Liver (tissue), 9 donors: Measurements from ENCODE around the gene NPAS2. TPM values are rescaled to one million over a fixed set of nuclear protein-coding genes. Genes with fewer than 3 reads are reported as not detected.
A peak's percentile ranks its signal among the peaks of the same experiment; 100 is the strongest.

ENCODE experiments used
- DNase-seq: peaks from one replicate; pipeline ENCODE4 v3.0.0-alpha.2; 2017; ENCODE audit warnings: low spot score
- H3K27ac ChIP-seq, 2 donors: one replicate each; pipeline ENCODE4 v1.7.0; 2013; ENCODE audit warnings: inconsistent platforms in 2 of 2, low read length in 2 of 2, control low read depth in 1 of 2, low read depth in 1 of 2, mild to moderate bottlenecking in 1 of 2
- H3K27me3 ChIP-seq, 4 donors: one replicate each; pipeline versions ENCODE4 v1.6.1 to v1.7.0; 2013; ENCODE audit warnings: low read length in 3 of 4, inconsistent platforms in 1 of 4, mild to moderate bottlenecking in 1 of 4, moderate library complexity in 1 of 4; ENCODE audit not compliant: control insufficient read depth in 4 of 4, insufficient read depth in 4 of 4
- H3K36me3 ChIP-seq, 4 donors: one replicate each; pipeline versions ENCODE4 v1.6.1 to v1.7.0; 2013; ENCODE audit warnings: low read length in 3 of 4, mild to moderate bottlenecking in 3 of 4, low read depth in 1 of 4, moderate library complexity in 1 of 4; ENCODE audit not compliant: control insufficient read depth in 4 of 4, insufficient read depth in 3 of 4
- H3K4me1 ChIP-seq, 4 donors: one replicate each; pipeline versions ENCODE4 v1.6.1 to v1.7.0; 2013; ENCODE audit warnings: low read length in 3 of 4, mild to moderate bottlenecking in 3 of 4, moderate library complexity in 1 of 4; ENCODE audit not compliant: control insufficient read depth in 4 of 4, insufficient read depth in 4 of 4
- H3K4me3 ChIP-seq, 3 donors: one replicate each; pipeline versions ENCODE4 v1.6.1 to v1.7.0; 2013; ENCODE audit warnings: low read length in 3 of 3, control low read depth in 1 of 3, low read depth in 1 of 3, mild to moderate bottlenecking in 1 of 3
- H3K9ac ChIP-seq, 2 donors: one replicate each; pipeline ENCODE4 v1.7.0; 2013; ENCODE audit warnings: low read length in 2 of 2, mild to moderate bottlenecking in 2 of 2, moderate library complexity in 2 of 2, control low read depth in 1 of 2, low read depth in 1 of 2
- H3K9me3 ChIP-seq, 4 donors: one replicate each; pipeline versions ENCODE4 v1.6.1 to v1.7.0; 2013; ENCODE audit warnings: low read length in 3 of 4; ENCODE audit not compliant: control insufficient read depth in 4 of 4
- EGR1 ChIP-seq, 2 donors: IDR thresholded peaks; 2 replicates each; pipeline ENCODE4 v1.6.1; 2016 to 2018; ENCODE audit warnings: antibody characterized with exemption in 2 of 2, low read depth in 2 of 2
- FOXA1 ChIP-seq: IDR thresholded peaks from 2 replicates; pipeline ENCODE4 v1.6.1; 2016; ENCODE audit warnings: antibody characterized with exemption
- FOXA2 ChIP-seq: IDR thresholded peaks from 2 replicates; pipeline ENCODE4 v1.6.1; 2016; ENCODE audit warnings: antibody characterized with exemption
- GABPA ChIP-seq, 2 donors: IDR thresholded peaks in 1 of 2; conservative IDR thresholded peaks in 1 of 2; 2 replicates each; pipeline ENCODE4 v1.6.1; 2016; ENCODE audit warnings: antibody characterized with exemption in 2 of 2, mild to moderate bottlenecking in 1 of 2, moderate library complexity in 1 of 2
- HNF4A ChIP-seq, 2 donors: conservative IDR thresholded peaks; 2 replicates each; pipeline ENCODE4 v1.6.1; 2016; ENCODE audit warnings: antibody characterized with exemption in 2 of 2, mild to moderate bottlenecking in 2 of 2
- HNF4G ChIP-seq: IDR thresholded peaks from 2 replicates; pipeline ENCODE4 v1.6.1; 2016; ENCODE audit warnings: antibody characterized with exemption
- JUND ChIP-seq, 2 donors: IDR thresholded peaks; 2 replicates each; pipeline ENCODE4 v1.6.1; 2016; ENCODE audit warnings: antibody characterized with exemption in 2 of 2
- NR2F2 ChIP-seq: IDR thresholded peaks from 2 replicates; pipeline ENCODE4 v1.6.1; 2016; ENCODE audit warnings: antibody characterized with exemption
- RAD21 ChIP-seq, 2 donors: IDR thresholded peaks; 2 replicates each; pipeline ENCODE4 v1.6.1; 2016; ENCODE audit warnings: antibody characterized with exemption in 2 of 2, mild to moderate bottlenecking in 2 of 2
- RXRA ChIP-seq, 2 donors: IDR thresholded peaks; 2 replicates each; pipeline ENCODE4 v1.6.1; 2017 to 2018; ENCODE audit warnings: antibody characterized with exemption in 2 of 2, mild to moderate bottlenecking in 1 of 2
- SP1 ChIP-seq: IDR thresholded peaks from 2 replicates; pipeline ENCODE4 v1.6.1; 2018; ENCODE audit warnings: antibody characterized with exemption, mild to moderate bottlenecking
- YY1 ChIP-seq: IDR thresholded peaks from 2 replicates; pipeline ENCODE4 v1.6.1; 2016; ENCODE audit warnings: antibody characterized with exemption, mild to moderate bottlenecking
- WGBS: extraction: QIAGEN DNeasy Blood & Tissue Kit; methylation state at CpG from one replicate; pipeline ENCODE4 v1.1.7; 2013; 5-methylcytosine and 5-hydroxymethylcytosine counted together
- polyA plus RNA-seq, 2 donors: library from polyadenylated mRNA; stranded (reverse) in 1 of 2; unstranded in 1 of 2; fragments of 200-250 nt in 1 of 2; fragments of >200 nt in 1 of 2; fragmentation: Nextera tagmentation in 1 of 2; extraction: Ambion mirVana in 1 of 2; gene quantifications; one replicate each; pipeline versions ENCODE4 v1.2.1 to v1.2.3, GENCODE V29; 2013 to 2015
- total RNA-seq, 2 donors: library from RNA; depleted of rRNA; stranded (reverse); fragments of >200 nt; gene quantifications; one replicate each; pipeline ENCODE4 v1.2.3, GENCODE V29; 2014
- TF ChIP-seq, protein P1 (sequence below): IDR thresholded peaks from 2 replicates; pipeline ENCODE4 v1.6.1; 2016; ENCODE audit warnings: antibody characterized with exemption
- TF ChIP-seq, protein P2 (sequence below): IDR thresholded peaks from 2 replicates; pipeline ENCODE4 v1.6.1; 2016; ENCODE audit warnings: antibody characterized with exemption
- TF ChIP-seq, protein P3 (sequence below): fragments of 150-350 bp; IDR thresholded peaks from 2 replicates; pipeline ENCODE4 v1.5.1; 2017; ENCODE audit warnings: improper control_type of control experiment, low read depth, low read length; ENCODE audit not compliant: missing input control
- TF ChIP-seq, protein P4 (sequence below): IDR thresholded peaks from 2 replicates; pipeline ENCODE4 v1.6.1; 2016; ENCODE audit warnings: antibody characterized with exemption
- donor health status: healthy.
- donor health status: healthy.
- donor health status: healthy.
- donor health status: healthy.
- donor health status: healthy.

NPAS2 gene
- total and polyA plus RNA-seq, 4 donors = 0.33 to 24.3 (median 6.6) TPM

DNA sequence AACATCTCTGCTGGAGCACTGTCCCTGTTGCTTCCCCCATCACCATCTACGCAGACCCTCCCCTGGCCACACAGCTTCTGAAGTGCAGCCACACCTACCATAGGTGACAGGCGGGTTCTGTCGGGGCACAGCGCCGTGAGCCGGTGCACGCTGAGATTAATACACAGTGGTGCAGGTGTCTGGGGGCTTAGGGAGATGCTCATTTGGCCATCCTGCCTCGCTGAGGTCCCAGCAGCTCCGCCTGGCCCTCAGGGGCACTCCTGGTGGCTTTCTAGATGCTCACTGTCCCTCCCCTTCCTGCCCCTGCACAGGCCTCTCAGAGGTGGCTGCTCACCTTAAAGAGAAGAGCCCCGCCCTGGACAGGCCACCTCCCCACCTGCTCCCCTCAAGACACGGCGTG lies 163.3 kb downstream of the NPAS2 start:
- no peak overlapping the region for H3K4me3 ChIP-seq
- no peak for DNase-seq
- peaks cover 0 to 4% (median 0%) of the 10 kb centered on the region in 4 donors for H3K4me1 ChIP-seq
- H3K9me3 ChIP-seq = no peaks in the 10 kb centered on the region
- no peak for TF ChIP-seq NR2F2
- no peak for TF ChIP-seq HNF4G
- TF ChIP-seq FOXA1 = no peak
- no peak for TF ChIP-seq RXRA (IDR thresholded peaks at IDR 0.05)
- TF ChIP-seq, protein P1, sequence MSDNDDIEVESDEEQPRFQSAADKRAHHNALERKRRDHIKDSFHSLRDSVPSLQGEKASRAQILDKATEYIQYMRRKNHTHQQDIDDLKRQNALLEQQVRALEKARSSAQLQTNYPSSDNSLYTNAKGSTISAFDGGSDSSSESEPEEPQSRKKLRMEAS = no peak
- TF ChIP-seq JUND (IDR thresholded peaks at IDR 0.05) = no peak
- TF ChIP-seq EGR1 (IDR thresholded peaks at IDR 0.05; ENCODE audit: low read depth in 2 of 2) = no peak
- TF ChIP-seq GABPA (IDR thresholded peaks at IDR 0.05 in 1 of 2, conservative IDR thresholded peaks at IDR 0.05 in 1 of 2) = no peak
- TF ChIP-seq YY1 = no peak
- TF ChIP-seq HNF4A (conservative IDR thresholded peaks at IDR 0.05) = no peak
- TF ChIP-seq, protein P2, sequence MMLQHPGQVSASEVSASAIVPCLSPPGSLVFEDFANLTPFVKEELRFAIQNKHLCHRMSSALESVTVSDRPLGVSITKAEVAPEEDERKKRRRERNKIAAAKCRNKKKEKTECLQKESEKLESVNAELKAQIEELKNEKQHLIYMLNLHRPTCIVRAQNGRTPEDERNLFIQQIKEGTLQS = no peak
- TF ChIP-seq RAD21 (IDR thresholded peaks at IDR 0.05) = no peak
- no peak overlapping the region for H3K9ac ChIP-seq
- 94% methylated on average over 12 of the region's 12 CpGs for WGBS
- no peaks in the 10 kb centered on the region for H3K27me3 ChIP-seq
- H3K36me3 ChIP-seq = peaks cover 0 to 19% (median 4%) of the 10 kb centered on the region in 4 donors
- peak overlapping the region in 1 of 2 donors; percentile 7 for H3K27ac ChIP-seq

DNA sequence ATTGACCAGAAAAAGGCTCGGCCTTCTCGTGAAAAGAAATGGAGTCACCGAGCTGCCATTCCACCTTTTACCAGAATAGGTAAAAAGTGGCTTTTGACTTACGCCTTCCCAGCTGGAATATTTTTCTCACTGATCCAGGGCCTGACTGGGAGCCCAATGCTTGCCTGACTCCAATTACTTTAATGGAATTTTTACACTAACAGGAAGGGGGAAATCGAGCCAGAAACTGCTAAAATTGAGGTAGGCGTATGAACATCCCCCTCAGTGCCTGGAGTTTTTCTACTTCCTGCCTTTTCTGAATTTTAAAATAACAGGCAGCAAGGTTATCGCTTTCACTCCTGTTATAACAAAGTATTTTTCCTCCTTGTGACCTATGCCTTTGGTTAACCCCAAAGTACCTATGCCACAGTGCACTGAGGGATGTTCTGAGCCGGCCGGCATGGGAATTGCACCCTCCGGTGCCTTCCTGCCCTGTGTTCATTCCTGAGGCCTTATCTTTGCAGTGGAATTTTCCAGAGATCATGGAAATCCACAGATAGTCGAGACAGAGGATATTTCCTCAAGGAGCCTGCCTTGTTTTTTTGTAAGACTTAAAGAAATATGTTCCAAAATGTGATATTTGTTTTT lies 163.9 kb downstream of the NPAS2 start:
- Histone ChIP-seq H3K36me3 (peaks cover 0 to 17% (median 3%) of the 10 kb centered on the region in 4 donors), H3K27ac (peak overlapping the region in 1 of 2 donors; percentile 7), H3K9me3 (no peaks in the 10 kb centered on the region), H3K27me3 (no peaks in the 10 kb centered on the region), H3K4me1 (peaks cover 0 to 4% (median 0%) of the 10 kb centered on the region in 4 donors), H3K9ac (no peak overlapping the region), H3K4me3 (no peak overlapping the region)
- TF ChIP-seq HNF4G = no peak
- peak; percentile 18 for TF ChIP-seq SP1
- no peak for TF ChIP-seq GABPA (IDR thresholded peaks at IDR 0.05 in 1 of 2, conservative IDR thresholded peaks at IDR 0.05 in 1 of 2)
- TF ChIP-seq FOXA2 = no peak
- TF ChIP-seq EGR1 (IDR thresholded peaks at IDR 0.05; ENCODE audit: low read depth in 2 of 2) = no peak
- TF ChIP-seq HNF4A (conservative IDR thresholded peaks at IDR 0.05) = no peak
- peak; percentile 95 for TF ChIP-seq NR2F2
- TF ChIP-seq RXRA (IDR thresholded peaks at IDR 0.05) = no peak
- TF ChIP-seq RAD21 (IDR thresholded peaks at IDR 0.05) = peak in 1 of 2 donors; percentile 23
- DNase-seq = no peak
- 76% methylated on average over 11 of the region's 11 CpGs for WGBS

DNA sequence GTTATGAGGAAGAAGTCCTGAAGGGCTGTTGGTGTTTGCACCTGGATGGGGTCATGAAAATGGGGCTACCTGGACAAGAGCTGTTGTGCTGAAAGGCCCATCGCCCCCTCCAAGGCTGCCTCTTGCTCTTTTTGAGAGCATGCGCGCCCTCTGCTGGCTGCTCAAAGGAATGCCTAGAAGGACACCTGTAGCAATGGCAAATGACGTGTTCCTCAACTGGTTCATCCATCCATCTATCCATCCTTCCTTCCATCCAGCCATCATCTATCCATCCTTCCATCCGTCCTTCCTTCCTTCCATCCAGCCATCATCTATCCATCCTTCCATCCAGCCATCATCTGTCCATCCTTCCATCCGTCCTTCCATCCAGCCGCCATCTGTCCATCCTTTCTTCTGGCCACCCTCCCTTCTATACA lies 165.0 kb downstream of the NPAS2 start:
- Histone ChIP-seq H3K27ac (no peak overlapping the region), H3K4me1 (peaks cover 0 to 4% (median 0%) of the 10 kb centered on the region in 4 donors), H3K27me3 (no peaks in the 10 kb centered on the region), H3K9me3 (no peaks in the 10 kb centered on the region), H3K36me3 (peaks cover 0 to 15% (median 2%) of the 10 kb centered on the region in 4 donors), H3K4me3 (no peak overlapping the region), H3K9ac (no peak overlapping the region)
- 34% methylated on average over 7 of the region's 7 CpGs for WGBS
- TF ChIP-seq, protein P3, sequence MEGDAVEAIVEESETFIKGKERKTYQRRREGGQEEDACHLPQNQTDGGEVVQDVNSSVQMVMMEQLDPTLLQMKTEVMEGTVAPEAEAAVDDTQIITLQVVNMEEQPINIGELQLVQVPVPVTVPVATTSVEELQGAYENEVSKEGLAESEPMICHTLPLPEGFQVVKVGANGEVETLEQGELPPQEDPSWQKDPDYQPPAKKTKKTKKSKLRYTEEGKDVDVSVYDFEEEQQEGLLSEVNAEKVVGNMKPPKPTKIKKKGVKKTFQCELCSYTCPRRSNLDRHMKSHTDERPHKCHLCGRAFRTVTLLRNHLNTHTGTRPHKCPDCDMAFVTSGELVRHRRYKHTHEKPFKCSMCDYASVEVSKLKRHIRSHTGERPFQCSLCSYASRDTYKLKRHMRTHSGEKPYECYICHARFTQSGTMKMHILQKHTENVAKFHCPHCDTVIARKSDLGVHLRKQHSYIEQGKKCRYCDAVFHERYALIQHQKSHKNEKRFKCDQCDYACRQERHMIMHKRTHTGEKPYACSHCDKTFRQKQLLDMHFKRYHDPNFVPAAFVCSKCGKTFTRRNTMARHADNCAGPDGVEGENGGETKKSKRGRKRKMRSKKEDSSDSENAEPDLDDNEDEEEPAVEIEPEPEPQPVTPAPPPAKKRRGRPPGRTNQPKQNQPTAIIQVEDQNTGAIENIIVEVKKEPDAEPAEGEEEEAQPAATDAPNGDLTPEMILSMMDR = peak; percentile 87
- TF ChIP-seq, protein P4, sequence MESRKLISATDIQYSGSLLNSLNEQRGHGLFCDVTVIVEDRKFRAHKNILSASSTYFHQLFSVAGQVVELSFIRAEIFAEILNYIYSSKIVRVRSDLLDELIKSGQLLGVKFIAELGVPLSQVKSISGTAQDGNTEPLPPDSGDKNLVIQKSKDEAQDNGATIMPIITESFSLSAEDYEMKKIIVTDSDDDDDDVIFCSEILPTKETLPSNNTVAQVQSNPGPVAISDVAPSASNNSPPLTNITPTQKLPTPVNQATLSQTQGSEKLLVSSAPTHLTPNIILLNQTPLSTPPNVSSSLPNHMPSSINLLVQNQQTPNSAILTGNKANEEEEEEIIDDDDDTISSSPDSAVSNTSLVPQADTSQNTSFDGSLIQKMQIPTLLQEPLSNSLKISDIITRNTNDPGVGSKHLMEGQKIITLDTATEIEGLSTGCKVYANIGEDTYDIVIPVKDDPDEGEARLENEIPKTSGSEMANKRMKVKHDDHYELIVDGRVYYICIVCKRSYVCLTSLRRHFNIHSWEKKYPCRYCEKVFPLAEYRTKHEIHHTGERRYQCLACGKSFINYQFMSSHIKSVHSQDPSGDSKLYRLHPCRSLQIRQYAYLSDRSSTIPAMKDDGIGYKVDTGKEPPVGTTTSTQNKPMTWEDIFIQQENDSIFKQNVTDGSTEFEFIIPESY = no peak
- peak; percentile 96 to 98 for TF ChIP-seq RAD21 (IDR thresholded peaks at IDR 0.05)
- TF ChIP-seq, protein P2 = no peak
- peak; percentile 75 for DNase-seq
